Esophagus muscularis mucosa (tissue), 4 donors: ENCODE results near the gene CYLD.

Source experiments
- CTCF ChIP-seq, 3 experiments: fragments of 200-600 bp in 2 of 3; fragments of 450-650 bp in 1 of 3; sonication (generic) in 2 of 3; IDR thresholded peaks; one replicate each; pipeline ENCODE4 v1.5.1; 2017 to 2019; ENCODE audit warnings: antibody characterized with exemption in 3 of 3, mild to moderate bottlenecking in 2 of 3, moderate library complexity in 1 of 3
- EP300 ChIP-seq: sonication (generic); formaldehyde crosslinking; IDR thresholded peaks from one replicate; pipeline ENCODE4 v1.6.1; 2017; ENCODE audit warnings: antibody characterized with exemption
- POLR2A ChIP-seq: fragments of 450-650 bp; IDR thresholded peaks from one replicate; pipeline ENCODE4 v1.6.1; 2017; ENCODE audit warnings: antibody characterized with exemption, moderate library complexity, mild to moderate bottlenecking, low read depth

DNA sequence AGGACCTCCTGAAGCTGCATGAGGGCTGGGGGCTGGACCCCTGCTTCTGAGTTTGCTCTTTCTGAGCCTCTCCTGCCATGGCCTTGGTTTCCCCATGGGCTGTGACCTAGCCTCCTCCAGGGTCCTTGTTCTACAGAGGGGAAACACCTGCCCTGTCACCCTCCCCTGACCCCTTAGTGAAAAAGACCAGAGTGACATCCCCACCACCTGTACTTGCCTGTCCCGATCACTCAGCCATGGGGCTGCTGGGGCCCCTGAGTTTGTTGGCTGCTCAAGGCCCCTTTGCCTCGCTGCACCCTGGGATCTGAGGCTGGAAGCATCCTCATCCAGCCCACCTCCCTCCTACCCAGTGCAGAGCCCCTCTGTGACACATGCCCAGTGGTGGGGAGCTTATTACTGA, 47.7 kb upstream of the CYLD start:
- no peak for TF ChIP-seq CTCF (IDR thresholded peaks at IDR 0.05)
- no peak for TF ChIP-seq POLR2A
- no peak for TF ChIP-seq EP300
